PC-9 (cell line): ENCODE data around the gene SLC27A1.

Experiments used
- CTCF ChIP-seq: fragments of 200-600 bp; sonication (generic); conservative IDR thresholded peaks from 2 replicates; pipeline ENCODE4 v1.6.1; 2017; ENCODE audit warnings: mixed run types, antibody characterized with exemption, mild to moderate bottlenecking, moderate library complexity
- EZH2 ChIP-seq: fragments of 200-600 bp; sonication (generic); IDR thresholded peaks from 2 replicates; pipeline ENCODE4 v1.8.0; 2017; ENCODE audit warnings: antibody characterized with exemption, low read depth

GRCh38 chr19:17490411-17490810 is 20.1 kb downstream of the SLC27A1 start:
- TF ChIP-seq CTCF (no peak), EZH2 (no peak)
